ENCODE data around the gene BLOC1S2. TPM values are rescaled to one million over a fixed set of nuclear protein-coding genes. Genes with fewer than 3 reads are reported as not detected.

BLOC1S2 gene
- polyA plus RNA-seq, 1 donor from 2014 or later: 299 TPM

DNA sequence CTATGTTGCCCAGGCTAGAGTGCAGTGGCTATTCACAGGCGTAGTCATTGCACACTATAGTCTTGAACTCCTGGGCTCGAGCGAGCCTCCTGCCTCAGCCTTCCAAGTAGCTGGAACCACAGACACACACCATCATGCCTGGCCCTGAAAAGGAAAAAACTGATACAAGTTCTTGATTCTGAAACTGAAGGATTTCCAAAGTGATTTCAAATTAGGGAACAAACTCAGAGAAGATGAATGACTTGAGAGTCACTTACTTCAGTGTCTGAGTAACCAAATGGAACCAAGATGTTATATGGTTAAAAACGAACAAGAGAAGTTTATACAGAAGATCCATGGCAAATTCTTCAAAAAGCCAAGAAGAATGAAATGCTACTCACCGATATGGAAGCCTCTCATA is 33.4 kb downstream of the BLOC1S2 start:
- Histone ChIP-seq H3K9ac (ENCODE audit: low read length) (no peak overlapping the region), H3K4me2 (ENCODE audit: low read length) (no peak overlapping the region), H3K9me2 (ENCODE audit: insufficient read depth, low read length) (no peaks in the 10 kb centered on the region), H3K4me3 (ENCODE audit: low read length) (no peak overlapping the region), H3K79me2 (replicated peaks; ENCODE audit: insufficient read depth, low read length) (no peaks in the 10 kb centered on the region), H2AFZ (ENCODE audit: low read depth, low read length) (no peak overlapping the region), H3F3A (ENCODE audit: insufficient read depth, low read length, poor library complexity, severe bottlenecking) (no peaks in the 10 kb centered on the region), H3K27ac (ENCODE audit: low read length) (no peak overlapping the region), H3K9me3 (ENCODE audit: low read length) (no peaks in the 10 kb centered on the region), H3K36me3 (ENCODE audit: insufficient read depth, low read length) (no peaks in the 10 kb centered on the region), H4K20me1 (ENCODE audit: insufficient read depth) (no peaks in the 10 kb centered on the region), H3K27me3 (ENCODE audit: insufficient read depth, low read depth, low read length) (no peaks in the 10 kb centered on the region)
- TF ChIP-seq EP300 (conservative IDR thresholded peaks at IDR 0.05; ENCODE audit: poor library complexity, severe bottlenecking) (no peak), RAD21 (conservative IDR thresholded peaks at IDR 0.05) (no peak), SMC3 (conservative IDR thresholded peaks at IDR 0.05; ENCODE audit: poor library complexity) (no peak), EZH2 (IDR thresholded peaks at IDR 0.05; ENCODE audit: borderline replicate concordance, insufficient read depth, low read length, poor library complexity, severe bottlenecking) (no peak), TAF1 (IDR thresholded peaks at IDR 0.05; ENCODE audit: low read depth) (no peak), MXI1 (conservative IDR thresholded peaks at IDR 0.05; ENCODE audit: poor library complexity, severe bottlenecking) (no peak), REST (IDR thresholded peaks at IDR 0.05; ENCODE audit: borderline replicate concordance) (no peak), POLR2AphosphoS5 (IDR thresholded peaks at IDR 0.05) (no peak)
- TF ChIP-seq, protein P1, sequence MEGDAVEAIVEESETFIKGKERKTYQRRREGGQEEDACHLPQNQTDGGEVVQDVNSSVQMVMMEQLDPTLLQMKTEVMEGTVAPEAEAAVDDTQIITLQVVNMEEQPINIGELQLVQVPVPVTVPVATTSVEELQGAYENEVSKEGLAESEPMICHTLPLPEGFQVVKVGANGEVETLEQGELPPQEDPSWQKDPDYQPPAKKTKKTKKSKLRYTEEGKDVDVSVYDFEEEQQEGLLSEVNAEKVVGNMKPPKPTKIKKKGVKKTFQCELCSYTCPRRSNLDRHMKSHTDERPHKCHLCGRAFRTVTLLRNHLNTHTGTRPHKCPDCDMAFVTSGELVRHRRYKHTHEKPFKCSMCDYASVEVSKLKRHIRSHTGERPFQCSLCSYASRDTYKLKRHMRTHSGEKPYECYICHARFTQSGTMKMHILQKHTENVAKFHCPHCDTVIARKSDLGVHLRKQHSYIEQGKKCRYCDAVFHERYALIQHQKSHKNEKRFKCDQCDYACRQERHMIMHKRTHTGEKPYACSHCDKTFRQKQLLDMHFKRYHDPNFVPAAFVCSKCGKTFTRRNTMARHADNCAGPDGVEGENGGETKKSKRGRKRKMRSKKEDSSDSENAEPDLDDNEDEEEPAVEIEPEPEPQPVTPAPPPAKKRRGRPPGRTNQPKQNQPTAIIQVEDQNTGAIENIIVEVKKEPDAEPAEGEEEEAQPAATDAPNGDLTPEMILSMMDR (IDR thresholded peaks at IDR 0.05; ENCODE audit: poor library complexity, severe bottlenecking): no peak

- Histone ChIP-seq H3K36me3 (ENCODE audit: insufficient read depth, low read length) (no peaks in the 10 kb centered on the region), H3K9me3 (ENCODE audit: low read length) (no peaks in the 10 kb centered on the region), H3K27me3 (ENCODE audit: insufficient read depth, low read depth, low read length) (no peaks in the 10 kb centered on the region), H2AFZ (ENCODE audit: low read depth, low read length) (no peak overlapping the region), H3K4me2 (ENCODE audit: low read length) (no peak overlapping the region), H3F3A (ENCODE audit: insufficient read depth, low read length, poor library complexity, severe bottlenecking) (no peaks in the 10 kb centered on the region), H3K79me2 (replicated peaks; ENCODE audit: insufficient read depth, low read length) (no peaks in the 10 kb centered on the region), H3K9ac (ENCODE audit: low read length) (no peak overlapping the region), H3K4me3 (ENCODE audit: low read length) (no peak overlapping the region), H4K20me1 (ENCODE audit: insufficient read depth) (no peaks in the 10 kb centered on the region), H3K27ac (ENCODE audit: low read length) (no peak overlapping the region), H3K9me2 (ENCODE audit: insufficient read depth, low read length) (no peaks in the 10 kb centered on the region)
- no peak for TF ChIP-seq MXI1 (conservative IDR thresholded peaks at IDR 0.05; ENCODE audit: poor library complexity, severe bottlenecking)
- TF ChIP-seq RAD21 (conservative IDR thresholded peaks at IDR 0.05): no peak
- TF ChIP-seq REST (IDR thresholded peaks at IDR 0.05; ENCODE audit: borderline replicate concordance): no peak
- no peak for TF ChIP-seq TAF1 (IDR thresholded peaks at IDR 0.05; ENCODE audit: low read depth)
- no peak for TF ChIP-seq EZH2 (IDR thresholded peaks at IDR 0.05; ENCODE audit: borderline replicate concordance, insufficient read depth, low read length, poor library complexity, severe bottlenecking)
- TF ChIP-seq POLR2AphosphoS5 (IDR thresholded peaks at IDR 0.05): no peak
- TF ChIP-seq, protein P1 (IDR thresholded peaks at IDR 0.05; ENCODE audit: poor library complexity, severe bottlenecking): no peak
These were observed 37.7 kb downstream of the BLOC1S2 start for GRCh38 chr10:100248820-100249219.

Data from neural cell (in vitro differentiated cells).